ENCODE results near the gene PAX6. TPM values are rescaled to one million over a fixed set of nuclear protein-coding genes. Genes with fewer than 3 reads are reported as not detected.

PAX6 gene
- total RNA-seq (2022; extraction: Qiagen RNA extraction): 0.51 to 1.0 TPM (median 0.79 TPM) in 5 replicates

GRCh38 chr11:31810779-31811647, at the start of gene PAX6:
Gene PAX6 (minus strand): TSS chr11:31811322. CDS start chr11:31806411, 4,911 bp downstream.

Measured in A549 treated with AZD2906 at 1 μM for 4 hours (cell line).